ENCODE measurements around the gene CASQ2. TPM values are rescaled to one million over a fixed set of nuclear protein-coding genes. Genes with fewer than 3 reads are reported as not detected.
A peak's percentile ranks its signal among the peaks of the same experiment; 100 is the strongest.

The CASQ2 gene
- polyA plus RNA-seq, 1 donor = 825 TPM

DNA sequence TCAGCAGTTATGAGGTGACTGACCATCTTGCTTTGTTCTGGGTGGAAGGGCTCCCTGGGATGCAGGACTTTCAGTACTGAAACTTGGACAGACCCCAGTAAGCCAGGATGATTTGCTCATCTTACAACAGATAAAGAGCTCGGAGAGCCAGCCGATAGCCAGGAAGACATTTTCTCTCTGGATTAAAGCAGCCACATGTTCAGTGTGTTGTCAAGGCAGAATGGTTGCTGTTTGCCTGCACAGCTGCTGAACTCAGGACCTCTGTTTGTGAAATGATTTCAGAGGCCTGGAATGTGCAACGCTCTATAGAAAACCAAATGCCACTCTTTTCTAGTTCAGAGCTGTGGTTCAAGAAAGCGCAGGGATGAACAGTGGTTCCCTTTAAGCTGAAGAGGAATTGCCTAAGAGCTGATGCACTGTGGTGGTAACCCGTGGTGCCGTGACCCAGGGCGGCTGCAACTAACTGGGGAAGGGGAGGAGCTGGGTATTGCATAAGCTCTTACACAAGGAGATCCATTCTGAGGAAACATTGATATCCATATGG, 40.7 kb downstream of the CASQ2 start:
- DNase-seq = peak; percentile 61

- DNase-seq = no peak
These were observed 41.9 kb downstream of the CASQ2 start for GRCh38 chr1:115726570-115726969.

DNA sequence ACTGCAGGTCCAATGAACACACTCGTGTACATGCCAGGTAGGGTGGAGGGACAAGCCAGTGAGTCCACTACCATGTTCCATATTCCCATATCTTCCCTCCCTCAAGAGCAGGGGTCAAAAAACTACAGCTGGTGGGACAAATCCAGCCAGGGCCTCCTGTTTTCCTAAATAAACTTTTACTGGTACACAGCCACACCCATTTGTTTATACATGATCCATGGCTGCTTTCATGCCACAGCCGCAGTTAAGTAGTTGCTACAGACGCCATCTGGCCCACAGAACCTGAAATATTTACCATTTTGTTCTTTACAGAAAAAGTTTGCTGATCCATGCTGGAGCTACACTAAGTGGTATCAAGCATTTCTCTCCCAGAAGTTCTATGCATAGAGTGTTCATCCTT, 42.4 kb downstream of the CASQ2 start:
- DNase-seq = no peak

DNA sequence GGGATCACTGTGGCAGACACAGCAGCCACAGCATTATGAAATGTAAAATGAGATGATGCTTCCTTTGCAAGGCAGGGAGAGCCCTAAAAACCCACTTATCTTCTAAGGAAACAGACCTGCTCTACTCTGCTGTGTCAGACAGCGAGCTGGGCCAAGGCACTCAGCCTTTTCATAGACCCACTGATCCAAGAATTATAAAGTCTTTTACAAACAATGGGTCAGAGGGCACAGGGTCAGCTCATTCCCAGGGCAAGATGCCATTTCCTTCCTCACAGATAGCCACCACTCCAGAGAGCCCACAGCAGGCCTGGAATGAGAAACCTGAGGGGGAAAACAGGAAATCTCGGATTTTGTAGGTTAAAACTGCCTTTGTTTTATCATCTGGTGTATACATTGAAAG, 42.9 kb downstream of the CASQ2 start:
- no peak for DNase-seq

- no peak for DNase-seq
These were observed 44.8 kb downstream of the CASQ2 start for GRCh38 chr1:115723756-115724155.

GRCh38 chr1:115722221-115722620, 46.3 kb downstream of the CASQ2 start:
- DNase-seq = no peak

- no peak for DNase-seq
These were observed 49.2 kb downstream of the CASQ2 start for GRCh38 chr1:115719285-115719684.

GRCh38 chr1:115718011-115718754, 50.3 kb downstream of the CASQ2 start:
- DNase-seq = no peak

GRCh38 chr1:115717541-115717940, 51.0 kb downstream of the CASQ2 start:
- DNase-seq = peak; percentile 39

DNA sequence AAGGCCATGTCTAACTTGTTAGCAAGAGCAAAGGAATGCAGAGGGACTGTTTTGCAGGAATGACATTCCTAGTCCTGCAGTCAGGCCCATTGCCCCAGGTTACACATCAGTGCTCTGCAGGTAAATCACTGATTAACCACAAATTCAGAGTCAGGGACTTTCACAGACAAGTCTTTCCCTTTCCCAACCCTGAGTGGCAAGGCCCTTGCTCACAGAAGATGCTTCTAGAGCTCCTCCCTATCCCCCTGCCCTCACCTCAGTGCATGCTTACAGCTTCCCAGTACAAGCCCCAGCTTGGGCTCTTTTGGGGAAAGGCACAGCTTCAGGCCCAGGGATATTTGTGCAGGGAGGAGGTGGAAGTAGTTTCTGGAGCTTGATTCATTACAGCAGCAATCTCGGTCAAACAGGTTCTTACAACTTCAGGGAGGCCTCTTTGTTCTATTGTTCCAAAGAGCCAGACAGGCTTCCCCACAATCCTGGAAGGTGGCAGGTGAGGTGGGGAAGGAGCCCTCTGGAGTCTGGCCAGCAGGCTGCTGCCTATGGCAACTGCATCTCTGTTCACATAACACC, 53.9 kb downstream of the CASQ2 start:
- no peak for DNase-seq

DNA sequence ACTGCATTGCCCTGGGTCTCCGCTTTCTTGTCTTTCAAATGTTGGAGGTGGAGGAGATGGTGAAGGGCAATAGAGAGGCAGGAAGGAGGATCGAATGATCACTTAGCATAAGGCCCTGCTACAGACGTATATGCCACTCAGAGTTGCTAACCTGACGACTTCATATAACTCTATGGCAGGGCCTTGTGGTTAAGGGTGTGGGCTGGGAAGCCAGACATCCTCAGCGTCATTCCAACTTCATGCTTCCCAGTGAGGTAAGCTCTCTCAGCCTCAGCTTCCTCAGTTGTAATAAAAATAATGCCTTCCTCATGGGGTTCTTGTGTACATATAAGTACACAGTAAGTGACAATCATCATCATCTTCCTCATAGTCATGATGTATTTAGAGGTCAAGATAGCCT, 54.6 kb downstream of the CASQ2 start:
- DNase-seq = no peak

GRCh38 chr1:115712911-115713609, 55.5 kb downstream of the CASQ2 start:
- DNase-seq = no peak

DNA sequence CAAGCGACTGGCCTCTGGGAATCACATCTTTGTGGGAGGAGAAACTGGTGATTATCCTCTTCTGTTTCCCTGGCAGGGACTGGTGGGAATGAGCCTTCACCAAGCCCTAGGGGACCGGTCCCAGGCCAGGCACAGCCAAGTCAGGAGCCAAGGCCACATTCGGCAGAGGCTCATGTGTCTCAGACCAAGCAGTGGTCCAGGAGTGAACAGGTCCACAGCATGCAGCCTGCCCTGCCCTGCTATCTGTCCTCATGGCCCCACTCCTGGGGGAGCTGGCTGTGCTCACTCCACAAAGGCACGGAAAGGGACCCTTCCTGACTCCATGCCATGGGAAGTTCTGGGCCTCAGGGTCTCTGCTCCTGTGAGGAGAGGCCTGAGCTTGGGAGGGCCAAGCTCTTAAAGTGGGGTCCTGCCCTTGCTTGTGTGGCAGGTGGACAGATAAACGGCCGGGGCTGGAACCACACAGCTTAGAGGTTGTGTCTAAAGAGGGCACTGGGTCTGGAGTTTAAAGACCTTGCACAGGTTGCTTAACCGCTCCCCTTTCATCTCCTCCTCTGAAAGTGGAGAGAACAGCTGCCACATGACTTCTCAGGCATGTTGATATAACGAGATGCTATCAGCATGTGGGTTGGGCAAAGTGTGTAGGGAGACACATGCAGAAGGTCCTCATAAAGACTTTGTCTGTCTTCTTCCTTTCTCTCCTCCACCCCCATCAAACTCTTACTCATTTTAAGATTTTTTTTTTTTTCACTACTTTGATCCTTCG, 57.5 kb downstream of the CASQ2 start:
- no peak for DNase-seq

- DNase-seq = no peak
These were observed 61.7 kb downstream of the CASQ2 start for GRCh38 chr1:115706587-115707425.

DNA sequence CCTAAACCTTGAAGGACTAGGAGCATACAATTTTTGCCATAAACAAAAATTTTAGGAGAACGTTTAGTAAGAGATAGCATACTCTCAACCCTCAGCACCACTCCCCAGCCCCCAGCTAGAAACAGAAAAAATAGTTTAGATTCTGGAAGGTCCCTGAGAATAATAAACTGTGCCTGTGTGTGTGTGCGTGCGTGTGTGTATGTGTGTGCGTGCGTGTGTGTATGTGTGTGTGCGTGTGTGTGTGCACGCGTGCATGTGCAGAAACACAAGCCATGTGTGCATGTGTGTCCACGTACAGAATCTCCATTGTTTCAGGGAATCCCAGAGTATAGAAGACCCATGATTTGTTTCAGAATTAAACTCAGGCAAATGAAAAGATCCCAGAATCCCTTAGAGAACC, 62.6 kb downstream of the CASQ2 start:
- no peak for DNase-seq

DNA sequence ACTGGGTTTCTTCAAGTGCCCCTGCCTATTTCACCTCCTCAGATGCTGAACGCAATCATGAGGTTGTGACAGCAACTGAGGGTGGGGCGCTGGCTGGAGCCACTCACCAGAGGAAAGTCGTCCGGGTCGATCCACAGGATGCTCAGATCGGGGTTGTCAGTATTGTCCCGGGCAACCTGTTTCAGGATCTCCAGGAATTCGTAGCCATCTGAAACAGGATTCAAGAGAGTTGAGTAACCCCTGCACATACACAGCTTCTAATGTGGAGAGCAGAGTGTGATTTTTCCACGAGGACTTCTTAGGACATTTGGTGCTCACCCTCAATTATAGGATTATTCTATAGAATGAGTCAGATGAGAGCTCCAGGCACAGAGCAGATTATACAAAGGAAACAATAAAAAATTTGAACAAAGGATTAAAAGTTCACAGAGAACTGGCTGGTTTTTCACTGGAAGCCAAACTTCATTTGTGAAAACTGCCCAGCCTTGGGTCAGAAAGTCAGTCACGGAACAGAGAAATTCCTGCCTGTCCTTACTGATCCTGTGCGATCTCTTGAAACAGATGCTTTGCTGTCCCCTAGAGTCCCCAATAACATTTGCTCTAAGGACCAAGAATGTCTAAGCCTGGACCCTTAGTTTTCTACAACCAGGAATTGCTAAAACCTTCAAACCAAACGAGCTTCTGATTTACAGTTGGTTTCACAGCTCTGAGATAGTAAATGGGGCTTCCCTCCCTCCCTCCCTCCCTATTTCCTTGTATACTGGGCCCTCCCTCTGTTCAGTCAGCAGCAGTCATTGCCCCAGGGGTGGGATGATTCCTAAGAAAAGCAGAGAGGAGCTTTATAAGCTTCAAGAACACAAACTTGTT, 63.2 kb downstream of the CASQ2 start:
- no peak for DNase-seq

- DNase-seq = no peak
These were observed 65.6 kb downstream of the CASQ2 start for GRCh38 chr1:115702959-115703358.

- no peak for DNase-seq
These were observed 67.4 kb downstream of the CASQ2 start for GRCh38 chr1:115701090-115701489.

- DNase-seq = no peak
These were observed 70.9 kb downstream of the CASQ2 start for GRCh38 chr1:115697619-115698018.

- DNase-seq = no peak
These were observed 73.7 kb downstream of the CASQ2 start for GRCh38 chr1:115694805-115695204.

DNA sequence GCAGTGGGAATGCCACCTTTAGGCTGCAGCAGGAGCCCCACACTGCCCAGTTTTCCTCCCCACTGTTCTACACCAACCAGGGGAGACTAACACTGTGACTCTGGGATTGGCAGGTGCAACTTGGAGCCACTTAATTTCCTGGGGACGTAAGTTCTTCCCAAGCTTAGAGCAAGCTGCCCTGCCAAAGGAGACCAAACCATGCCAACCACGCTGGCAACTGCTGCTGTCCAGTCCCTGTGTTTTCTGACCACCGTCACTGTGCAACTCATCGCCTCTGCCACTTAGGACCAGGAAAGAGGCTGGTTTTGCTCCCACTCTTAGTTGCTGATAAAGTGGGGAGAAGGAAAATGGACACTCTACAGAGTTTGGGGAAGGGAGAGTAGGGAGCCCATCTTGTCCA, 76.3 kb downstream of the CASQ2 start:
- DNase-seq = no peak

All from hindlimb muscle (tissue), 1 donor.